ENCODE results near the gene DROSHA. TPM values are rescaled to one million over a fixed set of nuclear protein-coding genes. Genes with fewer than 3 reads are reported as not detected.

The DROSHA gene
- polyA plus RNA-seq, 1 donor (not counting 4 experiments of a cell fraction or from before 2014, with no cell fraction given): 39.9 TPM

DNA sequence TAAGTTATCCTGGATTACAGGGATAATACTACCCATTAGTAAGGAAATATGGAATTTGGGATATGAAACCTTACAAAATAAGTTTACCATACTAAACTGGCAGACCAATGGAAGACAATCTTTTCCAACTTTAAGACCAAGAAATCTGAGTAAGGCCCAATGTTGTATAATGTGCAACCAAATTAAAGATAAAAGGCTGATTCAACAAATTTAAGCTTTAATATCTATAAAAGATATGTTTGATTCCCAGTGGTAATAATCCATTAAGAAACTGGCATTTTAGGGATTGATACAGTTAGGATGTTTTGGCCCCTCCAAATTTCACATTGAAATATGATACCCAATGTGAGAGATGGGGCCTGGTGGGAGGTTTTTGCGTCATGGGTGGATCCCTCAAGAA is 66.6 kb downstream of the DROSHA start:
- TF ChIP-seq EZH2 (IDR thresholded peaks at IDR 0.05; ENCODE audit: low read length): no peak
- TF ChIP-seq, protein P1, sequence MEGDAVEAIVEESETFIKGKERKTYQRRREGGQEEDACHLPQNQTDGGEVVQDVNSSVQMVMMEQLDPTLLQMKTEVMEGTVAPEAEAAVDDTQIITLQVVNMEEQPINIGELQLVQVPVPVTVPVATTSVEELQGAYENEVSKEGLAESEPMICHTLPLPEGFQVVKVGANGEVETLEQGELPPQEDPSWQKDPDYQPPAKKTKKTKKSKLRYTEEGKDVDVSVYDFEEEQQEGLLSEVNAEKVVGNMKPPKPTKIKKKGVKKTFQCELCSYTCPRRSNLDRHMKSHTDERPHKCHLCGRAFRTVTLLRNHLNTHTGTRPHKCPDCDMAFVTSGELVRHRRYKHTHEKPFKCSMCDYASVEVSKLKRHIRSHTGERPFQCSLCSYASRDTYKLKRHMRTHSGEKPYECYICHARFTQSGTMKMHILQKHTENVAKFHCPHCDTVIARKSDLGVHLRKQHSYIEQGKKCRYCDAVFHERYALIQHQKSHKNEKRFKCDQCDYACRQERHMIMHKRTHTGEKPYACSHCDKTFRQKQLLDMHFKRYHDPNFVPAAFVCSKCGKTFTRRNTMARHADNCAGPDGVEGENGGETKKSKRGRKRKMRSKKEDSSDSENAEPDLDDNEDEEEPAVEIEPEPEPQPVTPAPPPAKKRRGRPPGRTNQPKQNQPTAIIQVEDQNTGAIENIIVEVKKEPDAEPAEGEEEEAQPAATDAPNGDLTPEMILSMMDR (optimal IDR thresholded peaks at IDR 0.05 in 1 of 3, IDR thresholded peaks at IDR 0.05 in 1 of 3, conservative IDR thresholded peaks at IDR 0.05 in 1 of 3; ENCODE audit: extremely low read depth in 1 of 3, insufficient read depth in 2 of 3, low read length in 3 of 3): no peak
- H2AFZ ChIP-seq (ENCODE audit: control insufficient read depth, low read length): no peak overlapping the region
- no peak overlapping the region for H3K27ac ChIP-seq (ENCODE audit: control insufficient read depth, insufficient read depth, low read length)
- H3K36me3 ChIP-seq (ENCODE audit: control insufficient read depth in 2 of 2, extremely low read depth in 1 of 2, insufficient read depth in 2 of 2, low read length in 2 of 2): peaks cover 4 to 13% of the 10 kb centered on the region in 2 experiments
- no peaks in the 10 kb centered on the region for H3K9me3 ChIP-seq (ENCODE audit: control insufficient read depth, low read depth, low read length)
- H3K4me1 ChIP-seq (ENCODE audit: control insufficient read depth, extremely low read depth, insufficient read depth, low read length): no peaks in the 10 kb centered on the region
- no peaks in the 10 kb centered on the region for H3K27me3 ChIP-seq (ENCODE audit: control insufficient read depth, extremely low read depth, insufficient read depth, low read length)
- H3K9ac ChIP-seq (ENCODE audit: control insufficient read depth, extremely low read depth, insufficient read depth, low read length): no peak overlapping the region
- FAIRE-seq: no peak
- dilution Hi-C loops (cut with MboI; ENCODE audit: extremely low pct_ligation_motif_present, low sequenced_read_pairs): no loop called here
- no peaks in the 10 kb centered on the region for H3K9me1 ChIP-seq (ENCODE audit: control insufficient read depth, extremely low read depth, insufficient read depth, low read length)
- no peak for DNase-seq (ENCODE audit: low read depth, low spot score)
- no peak overlapping the region for H3K4me3 ChIP-seq (ENCODE audit: control insufficient read depth in 2 of 3, extremely low read depth in 1 of 3, insufficient read depth in 2 of 3, low read depth in 1 of 3, low read length in 3 of 3)
- H4K20me1 ChIP-seq (ENCODE audit: control insufficient read depth, extremely low read depth, insufficient read depth, low read length): no peaks in the 10 kb centered on the region
- no peaks in the 10 kb centered on the region for H3K79me2 ChIP-seq (ENCODE audit: control insufficient read depth, insufficient read depth, low read length)
- H3K4me2 ChIP-seq (ENCODE audit: control insufficient read depth, extremely low read depth, insufficient read depth, low read depth, low read length): no peak overlapping the region

DNA sequence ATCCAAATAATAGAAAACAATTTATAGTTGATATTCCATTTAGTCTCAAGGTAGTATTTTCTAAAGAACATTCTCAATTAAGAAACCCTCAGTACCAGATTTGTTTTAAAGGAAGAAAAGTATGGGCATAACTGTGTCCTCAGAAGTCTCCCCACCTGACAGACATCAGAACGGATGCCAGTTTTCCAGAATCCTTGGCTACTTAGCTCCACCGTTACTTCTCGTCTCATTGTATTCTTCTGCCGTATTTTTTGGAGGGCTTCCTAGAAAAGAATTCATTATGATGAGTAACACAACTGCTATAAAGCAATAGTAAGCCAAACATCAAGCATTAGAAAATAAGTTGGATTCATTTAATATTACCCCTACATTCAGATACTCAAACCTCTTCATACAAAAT is 67.8 kb downstream of the DROSHA start:
- H3K4me1 ChIP-seq (ENCODE audit: control insufficient read depth, extremely low read depth, insufficient read depth, low read length): no peaks in the 10 kb centered on the region
- H3K9ac ChIP-seq (ENCODE audit: control insufficient read depth, extremely low read depth, insufficient read depth, low read length): no peak overlapping the region
- no peak overlapping the region for H3K4me3 ChIP-seq (ENCODE audit: control insufficient read depth in 2 of 3, extremely low read depth in 1 of 3, insufficient read depth in 2 of 3, low read depth in 1 of 3, low read length in 3 of 3)
- H4K20me1 ChIP-seq (ENCODE audit: control insufficient read depth, extremely low read depth, insufficient read depth, low read length): no peaks in the 10 kb centered on the region
- no peaks in the 10 kb centered on the region for H3K27me3 ChIP-seq (ENCODE audit: control insufficient read depth, extremely low read depth, insufficient read depth, low read length)
- DNase-seq (ENCODE audit: low read depth, low spot score): no peak
- H3K36me3 ChIP-seq (ENCODE audit: control insufficient read depth in 2 of 2, extremely low read depth in 1 of 2, insufficient read depth in 2 of 2, low read length in 2 of 2): peaks cover 8 to 18% of the 10 kb centered on the region in 2 experiments
- H3K9me1 ChIP-seq (ENCODE audit: control insufficient read depth, extremely low read depth, insufficient read depth, low read length): no peaks in the 10 kb centered on the region
- no peaks in the 10 kb centered on the region for H3K79me2 ChIP-seq (ENCODE audit: control insufficient read depth, insufficient read depth, low read length)
- dilution Hi-C loops (cut with MboI; ENCODE audit: extremely low pct_ligation_motif_present, low sequenced_read_pairs): no loop called here
- no peaks in the 10 kb centered on the region for H3K9me3 ChIP-seq (ENCODE audit: control insufficient read depth, low read depth, low read length)
- FAIRE-seq: no peak
- no peak overlapping the region for H2AFZ ChIP-seq (ENCODE audit: control insufficient read depth, low read length)
- H3K4me2 ChIP-seq (ENCODE audit: control insufficient read depth, extremely low read depth, insufficient read depth, low read depth, low read length): no peak overlapping the region
- H3K27ac ChIP-seq (ENCODE audit: control insufficient read depth, insufficient read depth, low read length): no peak overlapping the region
- no peak for TF ChIP-seq EZH2 (IDR thresholded peaks at IDR 0.05; ENCODE audit: low read length)
- TF ChIP-seq, protein P1 (optimal IDR thresholded peaks at IDR 0.05 in 1 of 3, IDR thresholded peaks at IDR 0.05 in 1 of 3, conservative IDR thresholded peaks at IDR 0.05 in 1 of 3; ENCODE audit: extremely low read depth in 1 of 3, insufficient read depth in 2 of 3, low read length in 3 of 3): no peak

All from keratinocyte (primary cell).